HuH-7.5 (cell line): ENCODE results near the gene SPATA24.
"Not testable (repeated sequence)": the region's sequence is repeated elsewhere in the genome, so short reads cannot be mapped to it uniquely, and the experiment has no call there.

Source experiments
- DNase-seq: peaks from one replicate; pipeline ENCODE4 v3.0.0; 2011; ENCODE audit warnings: low spot score

Gene SPATA24

GRCh38 chr5:139416651-139417050 lies 12.8 kb upstream of the SPATA24 start:
- no peak for DNase-seq

- no peak for DNase-seq
These were observed 12.0 kb upstream of the SPATA24 start for GRCh38 chr5:139415869-139416268.

- DNase-seq: no peak
These were observed 11.5 kb upstream of the SPATA24 start for GRCh38 chr5:139415221-139415861.

- no peak for DNase-seq
These were observed 10.8 kb upstream of the SPATA24 start for GRCh38 chr5:139414581-139415130.

- no peak for DNase-seq
These were observed 10.1 kb upstream of the SPATA24 start for GRCh38 chr5:139413963-139414362.

- DNase-seq: no peak
These were observed 9.3 kb upstream of the SPATA24 start for GRCh38 chr5:139413153-139413552.

- DNase-seq: no peak
These were observed 7.3 kb upstream of the SPATA24 start for GRCh38 chr5:139410993-139411828.

- no peak for DNase-seq
These were observed 6.5 kb upstream of the SPATA24 start for GRCh38 chr5:139410121-139410992.

GRCh38 chr5:139409116-139409515 lies 5.2 kb upstream of the SPATA24 start:
- not testable (repeated sequence) for DNase-seq

- no peak for DNase-seq
These were observed 4.3 kb upstream of the SPATA24 start for GRCh38 chr5:139408191-139408590.

GRCh38 chr5:139407517-139407916 lies 3.6 kb upstream of the SPATA24 start:
- no peak for DNase-seq

GRCh38 chr5:139406963-139407362 lies 3.1 kb upstream of the SPATA24 start:
- no peak for DNase-seq

GRCh38 chr5:139404484-139404840 lies 573 bp upstream of the SPATA24 start:
- no peak for DNase-seq

- DNase-seq: no peak
These were observed 487 bp downstream of the SPATA24 start for GRCh38 chr5:139403418-139403786.

GRCh38 chr5:139402561-139403158 lies 1.2 kb downstream of the SPATA24 start:
- peak; percentile 69 for DNase-seq

GRCh38 chr5:139401546-139401945 lies 2.3 kb downstream of the SPATA24 start:
- no peak for DNase-seq

- no peak for DNase-seq
These were observed 4.3 kb downstream of the SPATA24 start for GRCh38 chr5:139399501-139400121.

GRCh38 chr5:139397921-139398320 lies 6.0 kb downstream of the SPATA24 start:
- no peak for DNase-seq

GRCh38 chr5:139396691-139397090 lies 7.2 kb downstream of the SPATA24 start:
- no peak for DNase-seq

GRCh38 chr5:139395844-139396640 lies 7.8 kb downstream of the SPATA24 start:
- no peak for DNase-seq
